Skeletal muscle tissue (tissue), 4 donors: ENCODE measurements around the gene MTMR10. TPM values are rescaled to one million over a fixed set of nuclear protein-coding genes. Genes with fewer than 3 reads are reported as not detected.
A peak's percentile ranks its signal among the peaks of the same experiment; 100 is the strongest.

Experiments
- H3K27ac ChIP-seq: one replicate; pipeline ENCODE4 v1.7.0; 2013; ENCODE audit warnings: mild to moderate bottlenecking, low read depth, low read length, inconsistent platforms
- H3K27me3 ChIP-seq, 3 donors: one replicate each; pipeline ENCODE4 v1.7.0; 2013; ENCODE audit warnings: low read length in 3 of 3; ENCODE audit not compliant: control insufficient read depth in 3 of 3, insufficient read depth in 3 of 3
- H3K36me3 ChIP-seq, 3 donors: one replicate each; pipeline ENCODE4 v1.7.0; 2013; ENCODE audit warnings: low read length in 3 of 3; ENCODE audit not compliant: control insufficient read depth in 3 of 3, insufficient read depth in 3 of 3
- H3K4me1 ChIP-seq, 3 donors: one replicate each; pipeline ENCODE4 v1.7.0; 2013; ENCODE audit warnings: low read length in 3 of 3, mild to moderate bottlenecking in 3 of 3; ENCODE audit not compliant: control insufficient read depth in 3 of 3, insufficient read depth in 3 of 3
- H3K4me3 ChIP-seq, 3 donors: one replicate each; pipeline ENCODE4 v1.7.0; 2013; ENCODE audit warnings: low read length in 3 of 3
- H3K9ac ChIP-seq, 3 donors: one replicate each; pipeline ENCODE4 v1.7.0; 2013; ENCODE audit warnings: low read length in 3 of 3, mild to moderate bottlenecking in 3 of 3, moderate library complexity in 2 of 3, low read depth in 1 of 3
- H3K9me3 ChIP-seq, 3 donors: one replicate each; pipeline ENCODE4 v1.7.0; 2013; ENCODE audit warnings: low read length in 3 of 3; ENCODE audit not compliant: control insufficient read depth in 3 of 3
- total RNA-seq: library from RNA; depleted of rRNA; stranded (reverse); fragments of >200 nt; gene quantifications from one replicate; pipeline ENCODE4 v1.2.3, GENCODE V29; 2014
- donor health status: Osteomylitis.

MTMR10 gene
- total RNA-seq, 1 donor from 2014 or later = 21.4 TPM

DNA sequence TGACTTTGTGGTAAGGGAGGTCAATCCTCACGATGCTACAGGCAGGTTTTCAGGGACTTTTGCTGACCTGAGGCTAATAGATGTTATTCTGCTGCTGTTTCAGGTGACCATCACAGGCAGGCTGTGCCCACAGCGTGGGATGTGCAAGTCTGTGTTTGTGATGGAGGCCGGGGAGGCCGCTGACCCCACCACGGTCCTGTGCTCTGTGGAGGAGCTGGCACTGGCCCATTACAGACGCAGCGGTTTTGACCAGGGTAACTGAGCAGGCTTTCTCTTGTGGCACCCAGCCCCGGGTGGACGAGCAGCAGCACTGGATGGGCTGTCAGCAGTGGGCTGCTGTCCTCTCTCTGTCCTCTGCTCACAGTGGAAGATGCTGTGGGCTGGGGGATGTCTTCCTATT is 65.7 kb downstream of the MTMR10 start:
- Histone ChIP-seq H3K4me3 (no peak overlapping the region), H3K9me3 (no peaks in the 10 kb centered on the region), H3K27me3 (no peaks in the 10 kb centered on the region), H3K36me3 (peaks cover 57 to 69% (median 67%) of the 10 kb centered on the region in 3 donors), H3K4me1 (peaks cover 31 to 39% (median 31%) of the 10 kb centered on the region in 3 donors), H3K9ac (no peak overlapping the region), H3K27ac (no peak overlapping the region)

DNA sequence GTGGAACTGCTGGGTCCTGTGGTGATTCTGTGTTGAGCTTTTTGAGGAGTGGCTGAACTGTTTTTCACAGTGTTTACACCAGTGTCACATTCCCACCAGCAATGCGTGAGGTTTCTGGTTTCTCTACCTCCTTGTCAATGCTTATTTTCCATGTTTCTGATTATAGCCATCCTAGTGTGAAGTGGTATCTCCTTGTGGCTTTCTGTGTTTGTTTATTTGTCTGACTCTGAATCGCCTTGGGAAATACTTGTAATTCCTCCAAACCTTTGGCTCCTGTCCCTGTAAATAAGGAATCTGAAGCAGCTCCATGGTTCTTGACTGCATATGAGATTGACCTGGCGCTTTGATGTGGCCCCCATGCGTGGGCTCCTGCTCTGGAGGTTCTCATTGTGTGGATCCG is 67.1 kb downstream of the MTMR10 start:
- no peak overlapping the region for H3K4me3 ChIP-seq
- no peaks in the 10 kb centered on the region for H3K27me3 ChIP-seq
- peaks cover 31 to 42% (median 31%) of the 10 kb centered on the region in 3 donors for H3K4me1 ChIP-seq
- no peaks in the 10 kb centered on the region for H3K9me3 ChIP-seq
- H3K36me3 ChIP-seq = peaks cover 49 to 64% (median 62%) of the 10 kb centered on the region in 3 donors
- no peak overlapping the region for H3K9ac ChIP-seq
- H3K27ac ChIP-seq = no peak overlapping the region

DNA sequence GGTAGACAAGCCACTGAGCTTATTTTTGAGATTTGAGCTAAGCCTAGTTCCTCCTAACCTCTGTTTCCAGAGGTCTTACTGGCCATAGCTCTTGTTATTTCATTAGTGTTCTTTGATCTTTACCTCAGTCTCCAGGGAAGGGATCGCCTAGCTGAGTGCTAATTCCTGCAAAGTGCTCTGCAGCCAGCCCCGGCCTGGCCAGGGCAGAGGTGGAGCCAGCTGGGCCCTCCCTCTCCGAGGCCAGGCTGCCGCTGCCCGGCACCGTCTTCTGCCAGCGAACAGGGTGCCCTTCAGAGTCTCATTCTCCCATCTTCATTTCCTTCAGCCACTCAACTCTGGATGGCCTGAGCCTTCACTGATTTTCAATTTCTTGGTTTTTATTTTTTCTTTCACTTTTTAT is 68.0 kb downstream of the MTMR10 start:
- peaks cover 31 to 42% (median 31%) of the 10 kb centered on the region in 3 donors for H3K4me1 ChIP-seq
- H3K27me3 ChIP-seq = no peaks in the 10 kb centered on the region
- no peak overlapping the region for H3K4me3 ChIP-seq
- peak overlapping the region; percentile 70 for H3K27ac ChIP-seq
- peaks cover 41 to 60% (median 58%) of the 10 kb centered on the region in 3 donors for H3K36me3 ChIP-seq
- no peaks in the 10 kb centered on the region for H3K9me3 ChIP-seq
- peak overlapping the region in 2 of 3 donors; percentile 19 to 63 for H3K9ac ChIP-seq

DNA sequence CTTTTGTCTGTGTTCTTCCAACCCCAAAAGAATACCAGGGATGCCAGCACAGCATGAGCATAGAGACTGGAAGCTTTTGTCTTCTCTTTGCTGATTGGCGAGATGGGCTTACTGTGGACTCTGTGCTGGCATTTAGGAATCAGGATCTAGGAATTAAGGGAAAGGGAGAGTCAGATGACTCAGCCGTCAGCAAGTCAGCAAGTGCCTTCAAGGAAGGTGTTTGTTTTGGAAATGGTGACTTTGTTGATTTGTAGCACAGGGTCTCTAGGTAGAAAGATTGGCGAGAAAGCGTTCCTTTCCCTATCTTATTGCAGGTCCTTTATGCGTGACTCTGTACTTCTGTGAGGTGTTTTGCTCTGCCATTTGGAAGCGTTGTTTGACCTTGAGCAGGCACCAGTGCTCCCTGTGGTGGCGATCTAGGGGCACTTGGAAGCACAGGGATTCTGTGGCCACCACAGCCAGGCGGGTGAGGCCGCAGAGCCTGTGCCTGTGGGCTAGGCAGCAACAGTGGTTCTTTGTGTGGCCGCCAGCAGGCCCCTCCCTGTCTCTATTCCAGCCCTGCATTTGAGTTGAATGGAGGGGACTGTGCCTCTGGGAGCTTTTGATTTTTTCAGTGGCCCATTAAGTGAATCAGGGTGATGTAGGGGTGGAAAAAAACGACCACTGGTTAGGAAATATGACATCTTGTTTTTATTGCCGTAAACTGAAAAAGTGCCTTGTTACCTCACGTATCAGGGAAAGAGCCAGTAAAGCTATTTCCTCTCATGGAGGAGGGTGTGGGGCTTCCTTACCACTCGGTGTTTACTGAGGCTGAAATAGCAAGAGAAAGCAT is 68.7 kb downstream of the MTMR10 start:
- H3K4me1 ChIP-seq = peaks cover 31 to 42% (median 31%) of the 10 kb centered on the region in 3 donors
- H3K27me3 ChIP-seq = no peaks in the 10 kb centered on the region
- H3K9ac ChIP-seq = peak overlapping the region in 2 of 3 donors; percentile 19 to 63
- no peaks in the 10 kb centered on the region for H3K9me3 ChIP-seq
- peak overlapping the region in 1 of 3 donors; percentile 14 for H3K4me3 ChIP-seq
- peaks cover 40 to 60% (median 58%) of the 10 kb centered on the region in 3 donors for H3K36me3 ChIP-seq
- H3K27ac ChIP-seq = peak overlapping the region; percentile 70

DNA sequence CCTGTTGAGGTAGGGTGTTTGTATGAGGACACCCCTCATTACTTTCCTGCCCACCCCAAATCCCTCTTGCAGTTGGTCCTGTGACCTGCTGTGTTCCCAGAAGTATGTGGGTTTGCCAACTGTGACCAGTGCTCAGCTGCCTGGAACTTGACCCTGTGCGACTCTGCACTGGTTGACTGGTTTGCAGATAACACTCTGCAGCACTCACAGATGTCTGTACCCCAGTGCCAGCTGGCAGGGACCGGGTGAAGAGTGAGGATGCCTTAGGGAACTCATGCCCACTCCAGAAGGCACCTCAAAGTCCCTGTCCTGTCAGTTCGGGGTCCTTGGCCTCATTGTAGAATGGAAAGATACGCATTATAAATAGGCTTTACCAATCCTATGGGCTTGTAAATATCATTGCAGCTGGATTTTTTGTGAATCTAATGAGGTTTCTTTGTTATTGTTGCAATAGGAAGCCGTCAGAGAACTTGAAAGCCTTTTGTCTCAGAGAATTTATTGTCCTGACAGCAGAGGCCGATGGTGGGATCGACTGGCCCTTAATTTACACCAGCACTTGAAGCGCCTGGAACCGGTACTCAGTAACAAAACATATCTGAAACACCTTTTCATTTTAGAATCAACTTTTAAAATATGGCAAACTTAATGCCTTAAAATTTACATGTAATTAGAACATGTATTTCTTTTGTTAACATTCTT is 69.5 kb downstream of the MTMR10 start:
- H3K9me3 ChIP-seq = no peaks in the 10 kb centered on the region
- H3K4me3 ChIP-seq = no peak overlapping the region
- H3K27me3 ChIP-seq = no peaks in the 10 kb centered on the region
- H3K4me1 ChIP-seq = peaks cover 31 to 42% (median 31%) of the 10 kb centered on the region in 3 donors
- H3K27ac ChIP-seq = peak overlapping the region; percentile 70
- no peak overlapping the region for H3K9ac ChIP-seq
- peaks cover 37 to 58% (median 55%) of the 10 kb centered on the region in 3 donors for H3K36me3 ChIP-seq

DNA sequence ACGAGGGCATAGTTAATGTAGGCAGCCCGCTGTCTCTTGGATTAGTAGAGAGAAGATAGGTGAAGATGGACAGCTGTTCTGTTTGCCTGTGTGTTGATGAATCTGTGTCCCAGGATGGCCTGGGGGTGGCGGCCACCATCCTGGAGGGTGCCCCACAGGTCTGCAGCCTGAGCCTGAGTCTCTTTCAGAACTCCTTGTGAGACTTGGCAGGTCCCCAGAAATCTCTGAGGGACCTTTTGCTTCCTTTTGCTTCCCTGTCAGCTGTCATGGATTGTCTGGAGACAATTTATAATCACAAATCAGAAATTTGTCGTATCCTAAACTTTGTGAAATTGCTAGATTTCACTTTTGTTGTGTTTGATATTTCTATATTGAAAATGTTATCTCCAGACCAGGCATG is 70.3 kb downstream of the MTMR10 start:
- H3K36me3 ChIP-seq = peaks cover 34 to 58% (median 51%) of the 10 kb centered on the region in 3 donors
- no peaks in the 10 kb centered on the region for H3K9me3 ChIP-seq
- H3K9ac ChIP-seq = no peak overlapping the region
- H3K27ac ChIP-seq = peak overlapping the region; percentile 70
- no peak overlapping the region for H3K4me3 ChIP-seq
- no peaks in the 10 kb centered on the region for H3K27me3 ChIP-seq
- H3K4me1 ChIP-seq = peaks cover 31 to 42% (median 31%) of the 10 kb centered on the region in 3 donors

DNA sequence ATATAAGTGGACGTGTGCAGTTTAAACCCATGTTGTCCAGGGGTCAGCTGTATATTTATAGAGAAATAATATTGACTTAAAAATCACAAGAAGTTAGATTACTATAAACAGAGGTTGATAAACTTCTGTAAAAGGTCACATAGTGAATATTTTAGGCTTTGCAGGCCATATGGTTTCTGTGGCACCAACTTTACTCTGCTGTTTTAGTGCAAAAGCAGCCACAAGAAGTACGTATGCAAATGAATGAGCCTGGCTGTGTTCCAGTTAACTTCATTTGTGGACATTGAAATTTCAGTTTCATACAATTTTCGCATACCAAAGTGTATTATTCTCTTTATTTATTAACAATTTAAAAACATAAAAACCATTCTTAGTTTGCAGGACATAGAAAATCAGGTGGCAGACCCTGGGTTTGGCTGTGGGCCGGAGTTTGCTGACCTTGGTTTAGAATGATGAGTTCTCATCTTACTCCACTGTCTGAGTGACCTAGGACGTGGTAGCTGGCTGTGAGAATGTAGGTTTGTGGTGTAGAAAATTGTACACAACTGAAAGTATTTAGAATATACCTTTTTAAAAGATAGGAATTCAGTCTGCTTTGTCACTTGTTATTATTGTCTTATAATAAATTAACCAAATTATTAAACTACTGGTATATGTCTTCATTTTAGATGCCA is 71.4 kb downstream of the MTMR10 start:
- no peak overlapping the region for H3K27ac ChIP-seq
- no peaks in the 10 kb centered on the region for H3K27me3 ChIP-seq
- no peaks in the 10 kb centered on the region for H3K9me3 ChIP-seq
- H3K36me3 ChIP-seq = peaks cover 25 to 53% (median 45%) of the 10 kb centered on the region in 3 donors
- H3K9ac ChIP-seq = no peak overlapping the region
- H3K4me1 ChIP-seq = peaks cover 31 to 42% (median 31%) of the 10 kb centered on the region in 3 donors
- no peak overlapping the region for H3K4me3 ChIP-seq

DNA sequence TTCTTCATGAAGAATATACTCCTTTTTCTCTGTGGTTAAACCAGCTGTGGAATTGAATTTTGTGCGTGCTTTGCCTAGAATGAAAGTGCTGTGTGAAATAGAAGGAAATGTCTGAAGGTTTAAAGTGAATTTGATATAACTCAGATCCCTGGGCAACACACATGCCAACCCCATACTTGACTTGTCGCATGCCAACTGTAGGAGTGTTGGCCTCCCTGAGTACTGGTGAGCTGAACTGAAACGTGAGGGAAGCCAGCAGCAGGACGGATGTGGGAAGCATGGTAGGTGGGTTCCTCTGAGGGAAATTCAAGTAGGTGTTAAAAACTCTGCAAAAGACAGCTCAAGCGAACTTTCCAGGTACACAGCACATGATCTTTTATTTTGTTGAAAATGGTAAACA is 73.1 kb downstream of the MTMR10 start:
- Histone ChIP-seq H3K9me3 (no peaks in the 10 kb centered on the region), H3K36me3 (peaks cover 30 to 48% (median 42%) of the 10 kb centered on the region in 3 donors), H3K27ac (no peak overlapping the region), H3K4me1 (peaks cover 25 to 28% (median 25%) of the 10 kb centered on the region in 3 donors), H3K27me3 (no peaks in the 10 kb centered on the region), H3K9ac (no peak overlapping the region), H3K4me3 (no peak overlapping the region)

DNA sequence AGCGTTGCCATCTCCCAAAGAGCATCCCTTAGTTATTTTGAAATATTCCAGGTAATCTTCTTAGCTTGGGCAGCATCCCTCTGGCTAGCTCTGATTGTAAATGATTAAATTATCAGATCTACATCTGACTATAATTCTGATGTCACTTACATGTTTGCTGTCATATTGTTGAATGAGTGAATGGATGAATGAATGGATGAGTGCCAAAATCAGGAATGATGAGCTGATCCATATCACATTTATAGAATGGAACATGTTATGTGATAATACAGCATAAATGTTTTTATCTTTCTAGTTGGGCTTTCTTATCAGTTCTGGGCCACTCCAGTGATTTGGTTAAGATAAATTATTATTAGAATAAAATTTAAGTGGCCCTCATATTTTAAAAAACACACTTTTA is 73.8 kb downstream of the MTMR10 start:
- Histone ChIP-seq H3K27me3 (no peaks in the 10 kb centered on the region), H3K9ac (no peak overlapping the region), H3K27ac (no peak overlapping the region), H3K4me1 (peaks cover 18 to 21% (median 18%) of the 10 kb centered on the region in 3 donors), H3K36me3 (peaks cover 36 to 52% (median 44%) of the 10 kb centered on the region in 3 donors), H3K4me3 (no peak overlapping the region), H3K9me3 (no peaks in the 10 kb centered on the region)
